Measurements from ENCODE around the gene DHRS9. TPM values are rescaled to one million over a fixed set of nuclear protein-coding genes. Genes with fewer than 3 reads are reported as not detected.

DHRS9 gene
- 1 to 10 TPM in 1 of 9 donors, under 1 TPM in 3, not detected in 5; 0.28 to 1.2 (median 0.50) TPM for total RNA-seq
- polyA plus RNA-seq, result 1 to 10 TPM in 1 of 3 donors, under 1 TPM in 2; 0.09 to 1.7 (median 0.27) TPM
- long read RNA-seq, donor 1, result 0 reads
- long read RNA-seq, donor 2, result 0 reads
- long read RNA-seq, donor 3, result 0 reads
- long read RNA-seq, donor 4, result 0 reads
- long read RNA-seq, donor 5, partial matches to known transcripts, result 0 of 1 reads
- long read RNA-seq, donor 5, other reads (novel, unspliced or antisense), result 0 of 1 reads
- long read RNA-seq, donor 6, result 0 reads
- long read RNA-seq, donor 7, result 0 reads
- long read RNA-seq, donor 8, result 0 reads
- long read RNA-seq, donor 9, result 0 reads
- long read RNA-seq, donor 10, result 0 reads

- intact Hi-C loops (cut with DNase I), result no loop called here
- Histone ChIP-seq H3K4me1 (replicated peaks in 1 of 2) (peaks cover 0 to 5% of the 10 kb centered on the region in 2 donors), H3K36me3 (replicated peaks in 1 of 2) (no peaks in the 10 kb centered on the region), H3K27ac (no peak within 1 kb of the TSS), H3K27me3 (no peaks in the 10 kb centered on the region), H3K4me3 (no peak within 1 kb of the TSS), H3K9me3 (replicated peaks in 1 of 3) (no peaks in the 10 kb centered on the region)
- DNase-seq, result peak in 2 of 7 donors; percentile 27 to 29
- 33 to 55% (median 44%) methylated on average over 5 of the region's 5 CpGs for WGBS, 4 donors
- TF ChIP-seq CTCF (IDR thresholded peaks at IDR 0.05) (no peak), POLR2A (IDR thresholded peaks at IDR 0.05) (no peak)
These were observed at the start of gene DHRS9 for GRCh38 chr2:169069341-169069740. Gene DHRS9 (plus strand): TSS chr2:169069563. CDS start chr2:169081582, 12,019 bp downstream.

- Histone ChIP-seq H3K27me3 (peaks cover under 1% of the 10 kb centered on the region), H3K4me3 (no peak overlapping the region), H3K27ac (no peak overlapping the region), H3K36me3 (replicated peaks in 1 of 2) (no peaks in the 10 kb centered on the region), H3K9me3 (replicated peaks in 1 of 3) (no peaks in the 10 kb centered on the region), H3K4me1 (replicated peaks in 1 of 2) (no peaks in the 10 kb centered on the region)
- DNase-seq, result no peak
- intact Hi-C loops (cut with DNase I), result no loop called here
- TF ChIP-seq POLR2A (IDR thresholded peaks at IDR 0.05), result no peak
- 48 to 73% (median 65%) methylated on average over 3 of the region's 3 CpGs for WGBS, 4 donors
These were observed 46.2 kb upstream of the DHRS9 start for GRCh38 chr2:169023161-169023560.

GRCh38 chr2:169026056-169026455 is 43.3 kb upstream of the DHRS9 start:
- H3K36me3 ChIP-seq (replicated peaks in 1 of 2), result no peaks in the 10 kb centered on the region
- no peaks in the 10 kb centered on the region for H3K4me1 ChIP-seq (replicated peaks in 1 of 2)
- no peaks in the 10 kb centered on the region for H3K27me3 ChIP-seq
- DNase-seq, result no peak
- H3K4me3 ChIP-seq, result no peak overlapping the region
- intact Hi-C loops (cut with DNase I), result no loop called here
- H3K27ac ChIP-seq, result no peak overlapping the region
- 29 to 43% (median 35%) methylated on average over 1 of the region's 1 CpG for WGBS, 4 donors
- no peaks in the 10 kb centered on the region for H3K9me3 ChIP-seq (replicated peaks in 1 of 3)
- no peak for TF ChIP-seq POLR2A (IDR thresholded peaks at IDR 0.05)
- no peak for TF ChIP-seq CTCF (IDR thresholded peaks at IDR 0.05)

GRCh38 chr2:169027234-169027633 is 42.1 kb upstream of the DHRS9 start:
- no peaks in the 10 kb centered on the region for H3K4me1 ChIP-seq (replicated peaks in 1 of 2)
- no peak for TF ChIP-seq CTCF (IDR thresholded peaks at IDR 0.05)
- TF ChIP-seq POLR2A (IDR thresholded peaks at IDR 0.05), result no peak
- DNase-seq, result no peak
- intact Hi-C loops (cut with DNase I), result no loop called here
- 77 to 87% (median 83%) methylated on average over 3 of the region's 3 CpGs for WGBS, 4 donors
- H3K27ac ChIP-seq, result no peak overlapping the region
- H3K4me3 ChIP-seq, result no peak overlapping the region
- no peaks in the 10 kb centered on the region for H3K9me3 ChIP-seq (replicated peaks in 1 of 3)
- no peaks in the 10 kb centered on the region for H3K27me3 ChIP-seq
- no peaks in the 10 kb centered on the region for H3K36me3 ChIP-seq (replicated peaks in 1 of 2)

- TF ChIP-seq CTCF (IDR thresholded peaks at IDR 0.05), result no peak
- TF ChIP-seq POLR2A (IDR thresholded peaks at IDR 0.05), result no peak
- WGBS, 4 donors, result 72 to 86% (median 80%) methylated on average over 5 of the region's 5 CpGs
- H3K27ac ChIP-seq, result no peak overlapping the region
- no peaks in the 10 kb centered on the region for H3K9me3 ChIP-seq (replicated peaks in 1 of 3)
- no peaks in the 10 kb centered on the region for H3K4me1 ChIP-seq (replicated peaks in 1 of 2)
- H3K27me3 ChIP-seq, result no peaks in the 10 kb centered on the region
- no peak for DNase-seq
- no peaks in the 10 kb centered on the region for H3K36me3 ChIP-seq (replicated peaks in 1 of 2)
- intact Hi-C loops (cut with DNase I), result no loop called here
- no peak overlapping the region for H3K4me3 ChIP-seq
These were observed 40.0 kb upstream of the DHRS9 start for GRCh38 chr2:169029341-169029740.
